ENCODE measurements around the gene HSPG2. TPM values are rescaled to one million over a fixed set of nuclear protein-coding genes. Genes with fewer than 3 reads are reported as not detected.

HSPG2 gene
- total and polyA plus RNA-seq, 8 donors: 50.4 to 164 (median 63.9) TPM

DNA sequence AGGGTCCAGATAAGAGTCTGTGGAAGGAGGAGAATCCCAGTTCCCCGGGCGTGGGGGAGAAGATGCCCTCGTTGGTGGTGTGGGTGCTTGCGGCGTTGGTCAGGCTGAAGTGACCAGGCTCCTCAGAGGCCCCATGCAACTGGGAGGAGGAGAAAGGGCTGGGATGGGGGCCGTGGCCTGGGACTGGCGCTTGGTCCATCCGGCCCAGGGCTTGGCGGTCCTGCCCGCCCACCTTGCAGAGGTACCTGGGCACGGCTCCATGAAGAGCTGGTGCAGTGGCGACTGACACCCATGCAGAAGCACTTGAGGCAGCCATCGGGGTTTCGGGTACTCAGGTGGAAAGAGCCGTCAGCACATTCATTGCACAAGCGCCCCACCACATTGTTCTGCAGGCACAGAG is 60.8 kb downstream of the HSPG2 start:
- no peaks in the 10 kb centered on the region for H3K27me3 ChIP-seq
- peaks cover 0 to 49% (median 9%) of the 10 kb centered on the region in 3 donors for H3K36me3 ChIP-seq
- ATAC-seq (no peak), FAIRE-seq (no peak), DNase-seq (peak in 1 of 6 donors; percentile 66)
- WGBS, 2 donors: 94 to 95% methylated on average over 16 of the region's 16 CpGs
- intact Hi-C loops (cut with DNase I): loop anchor here in 1 of 3 donors (5.0 kb wide), 1 partner anchor 51 kb away; no protein-coding TSS in a partner anchor
- no peaks in the 10 kb centered on the region for H3K9me3 ChIP-seq
- H3K27ac ChIP-seq: no peak overlapping the region
- TF ChIP-seq, protein P1, sequence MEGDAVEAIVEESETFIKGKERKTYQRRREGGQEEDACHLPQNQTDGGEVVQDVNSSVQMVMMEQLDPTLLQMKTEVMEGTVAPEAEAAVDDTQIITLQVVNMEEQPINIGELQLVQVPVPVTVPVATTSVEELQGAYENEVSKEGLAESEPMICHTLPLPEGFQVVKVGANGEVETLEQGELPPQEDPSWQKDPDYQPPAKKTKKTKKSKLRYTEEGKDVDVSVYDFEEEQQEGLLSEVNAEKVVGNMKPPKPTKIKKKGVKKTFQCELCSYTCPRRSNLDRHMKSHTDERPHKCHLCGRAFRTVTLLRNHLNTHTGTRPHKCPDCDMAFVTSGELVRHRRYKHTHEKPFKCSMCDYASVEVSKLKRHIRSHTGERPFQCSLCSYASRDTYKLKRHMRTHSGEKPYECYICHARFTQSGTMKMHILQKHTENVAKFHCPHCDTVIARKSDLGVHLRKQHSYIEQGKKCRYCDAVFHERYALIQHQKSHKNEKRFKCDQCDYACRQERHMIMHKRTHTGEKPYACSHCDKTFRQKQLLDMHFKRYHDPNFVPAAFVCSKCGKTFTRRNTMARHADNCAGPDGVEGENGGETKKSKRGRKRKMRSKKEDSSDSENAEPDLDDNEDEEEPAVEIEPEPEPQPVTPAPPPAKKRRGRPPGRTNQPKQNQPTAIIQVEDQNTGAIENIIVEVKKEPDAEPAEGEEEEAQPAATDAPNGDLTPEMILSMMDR (IDR thresholded peaks at IDR 0.05): no peak
- H3K4me3 ChIP-seq: no peak overlapping the region
- no peaks in the 10 kb centered on the region for H3K4me1 ChIP-seq

DNA sequence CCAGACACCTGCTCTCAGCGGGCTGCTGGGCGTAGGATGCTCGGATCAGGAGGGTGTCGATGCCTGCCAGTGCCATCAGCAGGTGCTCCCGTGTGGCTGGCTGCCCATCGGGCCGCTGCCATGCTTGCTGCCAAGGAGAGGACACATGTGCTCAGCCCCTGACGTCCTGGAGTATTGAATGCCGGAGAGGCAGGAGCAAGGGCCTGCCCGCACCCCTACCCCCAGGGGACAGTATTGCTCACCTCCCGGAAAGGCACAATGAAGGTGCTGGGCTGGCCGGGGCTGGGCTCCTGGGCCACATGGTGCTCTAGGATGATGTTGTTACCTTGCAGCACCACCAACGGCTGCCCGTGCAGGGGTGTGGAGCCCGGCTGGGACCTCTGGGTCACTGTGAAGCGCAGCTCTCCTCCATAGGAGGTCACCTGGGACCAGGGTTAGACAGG is 61.5 kb downstream of the HSPG2 start:
- Histone ChIP-seq H3K4me1 (no peaks in the 10 kb centered on the region), H3K4me3 (no peak overlapping the region), H3K36me3 (peaks cover 0 to 44% (median 8%) of the 10 kb centered on the region in 3 donors), H3K27ac (no peak overlapping the region), H3K9me3 (no peaks in the 10 kb centered on the region), H3K27me3 (no peaks in the 10 kb centered on the region)
- FAIRE-seq (no peak), DNase-seq (peak in 1 of 6 donors; percentile 65), ATAC-seq (no peak)
- TF ChIP-seq, protein P1 (IDR thresholded peaks at IDR 0.05): no peak
- intact Hi-C loops (cut with DNase I): loop anchor here in 1 of 3 donors (5.0 kb wide), 1 partner anchor 52 kb away; no protein-coding TSS in a partner anchor
- 92 to 93% methylated on average over 16 of the region's 16 CpGs for WGBS, 2 donors

- Histone ChIP-seq H3K36me3 (peaks cover 0 to 38% (median 3%) of the 10 kb centered on the region in 3 donors), H3K27ac (no peak overlapping the region), H3K4me1 (no peaks in the 10 kb centered on the region), H3K27me3 (no peaks in the 10 kb centered on the region), H3K9me3 (no peaks in the 10 kb centered on the region), H3K4me3 (no peak overlapping the region)
- peak in 2 of 6 donors; percentile 49 to 74 for DNase-seq
- WGBS, 2 donors: 85 to 86% methylated on average over 23 to 24 of the region's 24 CpGs
- FAIRE-seq: no peak
- intact Hi-C loops (cut with DNase I): loop anchor here in 1 of 3 donors (5.0 kb wide), 1 partner anchor 52 kb away; no protein-coding TSS in a partner anchor
- ATAC-seq: no peak
- TF ChIP-seq, protein P1 (IDR thresholded peaks at IDR 0.05): no peak
Observed at GRCh38 chr1:21874778-21875547, 62.1 kb downstream of the HSPG2 start.

DNA sequence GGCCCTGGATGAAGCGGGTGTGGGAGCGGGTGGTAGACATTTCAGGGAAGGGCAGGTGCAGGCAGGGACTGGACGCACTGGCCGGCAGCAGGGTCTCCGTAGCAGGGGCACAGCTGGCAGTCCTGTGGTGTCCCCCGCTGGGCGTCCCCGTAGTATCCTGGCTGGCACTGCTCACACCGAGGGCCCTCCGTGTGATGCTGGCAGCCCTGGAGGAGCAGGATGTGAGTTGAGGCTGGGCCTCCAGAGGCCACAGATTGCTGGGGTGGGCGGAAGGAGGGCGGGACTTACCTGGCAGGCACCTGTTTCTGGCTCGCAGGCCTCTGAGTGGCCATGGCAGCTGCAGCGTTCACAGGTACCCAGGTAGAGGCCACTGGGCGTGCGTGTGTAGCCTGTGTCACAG is 62.8 kb downstream of the HSPG2 start:
- intact Hi-C loops (cut with DNase I): no loop called here
- TF ChIP-seq, protein P1 (IDR thresholded peaks at IDR 0.05): no peak
- DNase-seq: peak in 1 of 6 donors; percentile 52

DNA sequence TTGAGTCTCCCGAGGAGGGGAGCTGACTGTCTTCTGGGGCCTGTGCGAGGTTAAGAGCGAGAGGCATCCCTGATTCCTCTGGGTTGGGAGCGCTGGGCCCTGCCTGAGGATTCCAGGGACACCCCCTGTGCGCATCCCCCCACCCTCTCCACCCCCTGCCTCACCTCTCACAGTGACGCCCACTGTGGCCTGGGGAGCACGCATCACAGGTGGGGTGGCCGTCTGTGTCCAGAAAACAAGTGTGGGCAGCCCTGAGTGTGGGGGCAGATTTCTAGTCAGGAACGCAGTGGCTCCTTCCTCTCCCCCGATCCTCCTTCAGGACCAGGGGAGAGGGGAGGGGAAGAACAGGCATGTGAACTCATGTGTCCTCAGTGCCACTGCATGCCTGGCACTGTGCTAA is 63.3 kb downstream of the HSPG2 start:
- no peak for DNase-seq
- intact Hi-C loops (cut with DNase I): no loop called here
- FAIRE-seq: no peak
- WGBS, 2 donors: 91 to 95% methylated on average over 10 of the region's 10 CpGs
- Histone ChIP-seq H3K9me3 (no peaks in the 10 kb centered on the region), H3K27me3 (no peaks in the 10 kb centered on the region), H3K27ac (no peak overlapping the region), H3K4me1 (no peaks in the 10 kb centered on the region), H3K36me3 (peaks cover 0 to 35% (median 0%) of the 10 kb centered on the region in 3 donors), H3K4me3 (no peak overlapping the region)
- no peak for ATAC-seq
- TF ChIP-seq, protein P1 (IDR thresholded peaks at IDR 0.05): no peak

More for the DNA sequence above, 62.8 kb downstream of the HSPG2 start:
- ATAC-seq (no peak), FAIRE-seq (no peak)
- no peaks in the 10 kb centered on the region for H3K9me3 ChIP-seq
- no peaks in the 10 kb centered on the region for H3K4me1 ChIP-seq
- no peak overlapping the region for H3K4me3 ChIP-seq
- no peak overlapping the region for H3K27ac ChIP-seq
- WGBS, 2 donors: 81 to 82% methylated on average over 16 of the region's 16 CpGs
- H3K27me3 ChIP-seq: no peaks in the 10 kb centered on the region
- H3K36me3 ChIP-seq: peaks cover 0 to 35% (median 3%) of the 10 kb centered on the region in 3 donors

Data from pancreas (tissue), 10 donors.